ENCODE measurements around the gene KCNG3.

Gene KCNG3

DNA sequence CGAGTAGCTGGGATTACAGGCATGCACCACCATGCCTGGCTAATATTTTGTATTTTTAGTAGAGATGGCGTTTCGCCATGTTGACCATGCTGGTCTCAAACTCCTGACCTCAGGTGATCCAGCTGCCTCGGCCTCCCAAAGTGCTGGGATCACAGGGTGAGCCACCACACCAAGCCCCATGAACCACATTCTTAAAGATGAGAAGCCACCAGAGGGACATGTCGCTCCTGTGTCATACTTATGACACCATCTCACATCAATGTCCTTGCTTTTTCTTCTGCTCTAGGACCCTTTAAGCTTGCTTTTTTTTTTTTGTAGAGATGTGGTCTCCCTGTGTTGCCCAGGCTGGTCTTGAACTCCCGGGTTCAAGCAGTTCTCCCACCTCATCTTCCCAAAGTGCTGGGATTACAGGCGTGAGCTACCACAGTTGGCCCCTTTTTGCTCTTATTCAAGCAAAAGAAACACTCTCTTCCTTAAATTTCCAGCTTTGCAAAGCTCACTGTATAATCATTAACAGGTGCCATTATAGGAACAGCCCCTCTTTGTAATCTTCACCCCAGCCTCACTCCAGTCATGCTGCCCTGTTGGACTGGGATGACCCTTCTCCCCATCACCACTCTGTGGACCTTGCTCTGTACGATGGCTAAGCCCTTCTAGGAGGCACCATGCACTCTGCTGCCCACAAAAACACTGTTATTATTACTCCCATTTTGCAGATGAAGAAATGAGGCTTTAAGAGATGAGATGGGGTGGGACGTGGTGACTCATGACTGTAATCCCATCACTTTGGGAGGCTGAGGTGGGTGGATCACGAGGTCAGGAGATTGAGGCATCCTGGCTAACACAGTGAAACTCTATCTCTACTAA, 10.8 kb upstream of the KCNG3 start:
- no peak overlapping the region for H3K4me3 Mint-ChIP-seq
- H3K9me3 Mint-ChIP-seq = peaks cover 4% of the 10 kb centered on the region
- no peak overlapping the region for H3K27ac Mint-ChIP-seq
- TF ChIP-seq, protein P1, sequence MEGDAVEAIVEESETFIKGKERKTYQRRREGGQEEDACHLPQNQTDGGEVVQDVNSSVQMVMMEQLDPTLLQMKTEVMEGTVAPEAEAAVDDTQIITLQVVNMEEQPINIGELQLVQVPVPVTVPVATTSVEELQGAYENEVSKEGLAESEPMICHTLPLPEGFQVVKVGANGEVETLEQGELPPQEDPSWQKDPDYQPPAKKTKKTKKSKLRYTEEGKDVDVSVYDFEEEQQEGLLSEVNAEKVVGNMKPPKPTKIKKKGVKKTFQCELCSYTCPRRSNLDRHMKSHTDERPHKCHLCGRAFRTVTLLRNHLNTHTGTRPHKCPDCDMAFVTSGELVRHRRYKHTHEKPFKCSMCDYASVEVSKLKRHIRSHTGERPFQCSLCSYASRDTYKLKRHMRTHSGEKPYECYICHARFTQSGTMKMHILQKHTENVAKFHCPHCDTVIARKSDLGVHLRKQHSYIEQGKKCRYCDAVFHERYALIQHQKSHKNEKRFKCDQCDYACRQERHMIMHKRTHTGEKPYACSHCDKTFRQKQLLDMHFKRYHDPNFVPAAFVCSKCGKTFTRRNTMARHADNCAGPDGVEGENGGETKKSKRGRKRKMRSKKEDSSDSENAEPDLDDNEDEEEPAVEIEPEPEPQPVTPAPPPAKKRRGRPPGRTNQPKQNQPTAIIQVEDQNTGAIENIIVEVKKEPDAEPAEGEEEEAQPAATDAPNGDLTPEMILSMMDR (IDR thresholded peaks at IDR 0.05) = no peak
- H3K4me1 Mint-ChIP-seq = peaks cover 7% of the 10 kb centered on the region
- peaks cover 12% of the 10 kb centered on the region for H3K27me3 Mint-ChIP-seq (ENCODE audit: low read depth, poor library complexity)
- no peak for DNase-seq
- no peaks in the 10 kb centered on the region for H3K36me3 Mint-ChIP-seq (ENCODE audit: low read depth)

DNA sequence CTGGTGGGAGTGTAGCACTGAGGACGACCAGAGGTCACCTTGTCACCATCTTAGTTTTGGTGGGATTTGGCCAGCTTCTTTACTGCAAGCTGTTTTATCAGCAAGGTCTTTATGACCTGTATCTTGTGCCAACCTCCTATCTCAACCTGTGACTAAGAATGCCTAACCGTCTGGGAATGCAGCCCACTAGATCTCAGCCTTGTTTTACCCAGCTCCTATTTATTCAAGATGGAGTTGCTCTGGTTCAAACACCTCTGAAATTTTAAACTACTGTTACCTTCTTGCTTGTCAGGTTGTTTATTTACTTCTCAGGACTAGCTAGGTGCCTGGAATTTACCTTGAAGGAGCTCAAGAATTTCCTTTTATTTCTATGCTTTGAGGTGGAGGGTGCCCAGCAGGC, 9.5 kb upstream of the KCNG3 start:
- no peak for DNase-seq
- H3K9me3 Mint-ChIP-seq = peaks cover 4% of the 10 kb centered on the region
- TF ChIP-seq, protein P1 (IDR thresholded peaks at IDR 0.05) = no peak
- no peaks in the 10 kb centered on the region for H3K36me3 Mint-ChIP-seq (ENCODE audit: low read depth)
- H3K4me3 Mint-ChIP-seq = no peak overlapping the region
- H3K27ac Mint-ChIP-seq = no peak overlapping the region
- H3K27me3 Mint-ChIP-seq (ENCODE audit: low read depth, poor library complexity) = peaks cover 12% of the 10 kb centered on the region
- peaks cover 14% of the 10 kb centered on the region for H3K4me1 Mint-ChIP-seq

DNA sequence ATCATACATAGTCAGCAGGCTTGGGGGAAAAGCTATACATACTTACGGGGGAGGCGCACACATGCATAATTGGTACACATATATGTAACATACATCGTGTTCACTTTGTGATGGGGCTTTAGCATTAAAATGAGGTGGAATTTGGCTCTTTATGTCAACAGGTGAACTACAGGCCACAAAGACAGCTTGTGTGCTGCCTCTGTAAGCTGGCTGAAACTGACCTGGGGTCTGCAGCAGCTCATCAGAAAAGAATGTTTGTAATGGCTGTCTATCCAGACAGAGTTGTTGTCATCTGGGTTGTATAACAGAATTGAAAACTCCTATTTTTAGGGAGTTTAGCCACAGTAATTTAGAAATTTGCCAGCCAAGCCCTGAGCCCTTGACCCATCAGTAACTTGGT, 4.7 kb upstream of the KCNG3 start:
- H3K4me1 Mint-ChIP-seq = peaks cover 29% of the 10 kb centered on the region
- no peaks in the 10 kb centered on the region for H3K9me3 Mint-ChIP-seq
- DNase-seq = no peak
- TF ChIP-seq, protein P1 (IDR thresholded peaks at IDR 0.05) = no peak
- no peak overlapping the region for H3K4me3 Mint-ChIP-seq
- peaks cover 21% of the 10 kb centered on the region for H3K27me3 Mint-ChIP-seq (ENCODE audit: low read depth, poor library complexity)
- H3K27ac Mint-ChIP-seq = peak overlapping the region; percentile 80
- no peaks in the 10 kb centered on the region for H3K36me3 Mint-ChIP-seq (ENCODE audit: low read depth)

DNA sequence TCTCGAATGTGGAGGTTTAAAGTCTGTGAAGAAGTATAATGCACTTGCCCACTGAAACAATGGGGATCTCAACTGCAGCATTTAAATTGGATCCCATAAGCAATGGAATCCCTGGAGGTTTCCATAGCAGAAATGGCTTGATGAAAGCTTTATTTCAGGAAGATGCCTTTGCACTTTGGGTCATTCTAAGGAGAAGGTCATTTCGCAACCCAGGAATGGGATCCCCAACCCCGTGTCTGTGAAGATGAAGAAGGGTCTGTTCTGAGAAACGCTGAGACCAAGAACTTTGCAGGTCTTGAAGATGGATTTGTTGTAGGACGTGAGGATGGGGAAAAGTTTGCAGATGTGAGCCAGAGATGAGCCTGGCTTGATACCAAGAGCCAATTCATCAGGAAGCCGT, 1.8 kb upstream of the KCNG3 start:
- no peak overlapping the region for H3K27ac Mint-ChIP-seq
- no peaks in the 10 kb centered on the region for H3K9me3 Mint-ChIP-seq
- TF ChIP-seq, protein P1 (IDR thresholded peaks at IDR 0.05) = no peak
- no peak for DNase-seq
- no peaks in the 10 kb centered on the region for H3K36me3 Mint-ChIP-seq (ENCODE audit: low read depth)
- H3K4me1 Mint-ChIP-seq = peaks cover 22% of the 10 kb centered on the region
- H3K4me3 Mint-ChIP-seq = no peak overlapping the region
- H3K27me3 Mint-ChIP-seq (ENCODE audit: low read depth, poor library complexity) = peaks cover 48% of the 10 kb centered on the region

DNA sequence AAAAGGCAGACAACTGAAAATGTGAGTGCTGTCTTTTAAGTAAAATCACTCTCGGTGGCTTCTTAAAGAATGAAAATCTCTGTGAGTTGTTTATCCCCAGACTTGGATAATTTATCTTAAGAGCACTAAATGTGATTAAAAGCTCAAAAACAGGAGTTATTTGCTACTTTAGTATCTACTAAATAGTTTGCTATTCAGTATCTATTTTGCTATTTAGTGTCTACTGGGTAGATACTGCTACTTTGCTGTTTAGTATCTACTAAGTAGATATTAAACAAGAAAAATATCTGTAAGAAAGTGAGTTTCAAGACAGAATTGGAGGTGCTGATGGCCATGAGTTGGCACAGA, 1.4 kb upstream of the KCNG3 start:
- TF ChIP-seq, protein P1 (IDR thresholded peaks at IDR 0.05) = no peak
- H3K9me3 Mint-ChIP-seq = no peaks in the 10 kb centered on the region
- H3K4me1 Mint-ChIP-seq = peaks cover 22% of the 10 kb centered on the region
- H3K27ac Mint-ChIP-seq = no peak overlapping the region
- H3K36me3 Mint-ChIP-seq (ENCODE audit: low read depth) = no peaks in the 10 kb centered on the region
- peak overlapping the region; percentile 86 for H3K4me3 Mint-ChIP-seq
- H3K27me3 Mint-ChIP-seq (ENCODE audit: low read depth, poor library complexity) = peaks cover 52% of the 10 kb centered on the region
- DNase-seq = no peak
